NCI-H1436 treated with DMSO at 0.1 percent for 48 hours (cell line): Measurements from ENCODE around the gene LRRC73.
"Not testable (repeated sequence)": the region's sequence is repeated elsewhere in the genome, so short reads cannot be mapped to it uniquely, and the experiment has no call there.

Experiments
- DNase-seq: peaks from one replicate; lab custom pipeline; 2025; lab: John Stamatoyannopoulos, UW

The LRRC73 gene

GRCh38 chr6:43511824-43512415 is 1.8 kb upstream of the LRRC73 start:
- no peak for DNase-seq

- no peak for DNase-seq
Observed at GRCh38 chr6:43510827-43511163, 649 bp upstream of the LRRC73 start.

- no peak for DNase-seq
Observed at GRCh38 chr6:43509142-43509983, 783 bp downstream of the LRRC73 start.

- DNase-seq: no peak
Observed at GRCh38 chr6:43508481-43509141, 1.5 kb downstream of the LRRC73 start.

GRCh38 chr6:43506667-43507471 is 3.3 kb downstream of the LRRC73 start:
- DNase-seq: no peak

GRCh38 chr6:43506171-43506570 is 4.0 kb downstream of the LRRC73 start:
- DNase-seq: no peak

- no peak for DNase-seq
Observed at GRCh38 chr6:43505718-43506117, 4.4 kb downstream of the LRRC73 start.

GRCh38 chr6:43504756-43505593 is 5.2 kb downstream of the LRRC73 start:
- no peak for DNase-seq

GRCh38 chr6:43503443-43503842 is 6.7 kb downstream of the LRRC73 start:
- no peak for DNase-seq

GRCh38 chr6:43502666-43503065 is 7.5 kb downstream of the LRRC73 start:
- DNase-seq: no peak

GRCh38 chr6:43500921-43501320 is 9.2 kb downstream of the LRRC73 start:
- DNase-seq: no peak

- DNase-seq: no peak
Observed at GRCh38 chr6:43499028-43499815, 10.9 kb downstream of the LRRC73 start.

GRCh38 chr6:43498291-43498690 is 11.9 kb downstream of the LRRC73 start:
- not testable (repeated sequence) for DNase-seq

- no peak for DNase-seq
Observed at GRCh38 chr6:43497689-43498088, 12.5 kb downstream of the LRRC73 start.

GRCh38 chr6:43497129-43497396 is 13.1 kb downstream of the LRRC73 start:
- no peak for DNase-seq

- no peak for DNase-seq
Observed at GRCh38 chr6:43496370-43497128, 13.6 kb downstream of the LRRC73 start.

GRCh38 chr6:43495409-43495941 is 14.7 kb downstream of the LRRC73 start:
- no peak for DNase-seq

- no peak for DNase-seq
Observed at GRCh38 chr6:43494766-43495165, 15.4 kb downstream of the LRRC73 start.

GRCh38 chr6:43494321-43494720 is 15.8 kb downstream of the LRRC73 start:
- no peak for DNase-seq

GRCh38 chr6:43493833-43494232 is 16.3 kb downstream of the LRRC73 start:
- no peak for DNase-seq
